IPS-18a (cell line): ENCODE measurements around the gene ACBD6.
"Not testable (repeated sequence)": the region's sequence is repeated elsewhere in the genome, so short reads cannot be mapped to it uniquely, and the experiment has no call there.

Source experiments
- H3K27ac ChIP-seq: one replicate; pipeline ENCODE4 v1.5.1; 2013; ENCODE audit warnings: low read length
- H3K27me3 ChIP-seq: one replicate; pipeline ENCODE4 v1.6.1; 2013; ENCODE audit warnings: mild to moderate bottlenecking, low read length; ENCODE audit not compliant: control insufficient read depth, insufficient read depth
- H3K36me3 ChIP-seq: one replicate; pipeline ENCODE4 v1.6.1; 2013; ENCODE audit warnings: low read depth, low read length; ENCODE audit not compliant: control insufficient read depth
- H3K4me1 ChIP-seq: one replicate; pipeline ENCODE4 v1.6.1; 2013; ENCODE audit warnings: low read depth, low read length; ENCODE audit not compliant: control insufficient read depth
- H3K4me3 ChIP-seq: one replicate; pipeline ENCODE4 v1.5.1; 2013; ENCODE audit warnings: low read length
- H3K9ac ChIP-seq: one replicate; pipeline ENCODE4 v1.6.1; 2013; ENCODE audit warnings: mild to moderate bottlenecking, low read length, moderate library complexity
- H3K9me3 ChIP-seq: one replicate; pipeline ENCODE4 v1.6.1; 2013; ENCODE audit warnings: low read depth, low read length; ENCODE audit not compliant: control insufficient read depth

ACBD6 gene

GRCh38 chr1:180482425-180483275 is 19.7 kb downstream of the ACBD6 start:
- H3K4me3 ChIP-seq = no peak overlapping the region
- no peak overlapping the region for H3K9ac ChIP-seq
- no peaks in the 10 kb centered on the region for H3K9me3 ChIP-seq
- no peaks in the 10 kb centered on the region for H3K27me3 ChIP-seq
- H3K36me3 ChIP-seq = peaks cover 8% of the 10 kb centered on the region
- no peak overlapping the region for H3K27ac ChIP-seq
- peaks cover 20% of the 10 kb centered on the region for H3K4me1 ChIP-seq

GRCh38 chr1:180470031-180470430 is 32.3 kb downstream of the ACBD6 start:
- Histone ChIP-seq H3K9me3 (no peaks in the 10 kb centered on the region), H3K27ac (no peak overlapping the region), H3K36me3 (no peaks in the 10 kb centered on the region), H3K4me3 (no peak overlapping the region), H3K27me3 (no peaks in the 10 kb centered on the region), H3K9ac (no peak overlapping the region), H3K4me1 (no peaks in the 10 kb centered on the region)

GRCh38 chr1:180468311-180468710 is 34.1 kb downstream of the ACBD6 start:
- Histone ChIP-seq H3K4me3 (no peak overlapping the region), H3K9me3 (no peaks in the 10 kb centered on the region), H3K27me3 (no peaks in the 10 kb centered on the region), H3K36me3 (no peaks in the 10 kb centered on the region), H3K27ac (no peak overlapping the region), H3K4me1 (no peaks in the 10 kb centered on the region), H3K9ac (no peak overlapping the region)

- Histone ChIP-seq H3K36me3 (no peaks in the 10 kb centered on the region), H3K4me1 (no peaks in the 10 kb centered on the region)
These were observed 40.3 kb downstream of the ACBD6 start for GRCh38 chr1:180462102-180462501.

GRCh38 chr1:180461682-180462081 is 40.7 kb downstream of the ACBD6 start:
- not testable (repeated sequence) for H3K4me1 ChIP-seq, H3K9me3 ChIP-seq, H3K9ac ChIP-seq, H3K27ac ChIP-seq, H3K36me3 ChIP-seq, H3K4me3 ChIP-seq, H3K27me3 ChIP-seq

More at GRCh38 chr1:180462102-180462501, 40.3 kb downstream of the ACBD6 start:
- no peak overlapping the region for H3K27ac ChIP-seq
- peaks cover 4% of the 10 kb centered on the region for H3K9me3 ChIP-seq
- no peak overlapping the region for H3K9ac ChIP-seq
- H3K27me3 ChIP-seq = no peaks in the 10 kb centered on the region
- H3K4me3 ChIP-seq = no peak overlapping the region

- H3K27me3 ChIP-seq = no peaks in the 10 kb centered on the region
- no peak overlapping the region for H3K9ac ChIP-seq
- no peaks in the 10 kb centered on the region for H3K36me3 ChIP-seq
- H3K27ac ChIP-seq = no peak overlapping the region
- no peaks in the 10 kb centered on the region for H3K4me1 ChIP-seq
- no peak overlapping the region for H3K4me3 ChIP-seq
- peaks cover 4% of the 10 kb centered on the region for H3K9me3 ChIP-seq
These were observed 43.6 kb downstream of the ACBD6 start for GRCh38 chr1:180458807-180459206.

GRCh38 chr1:180456191-180456590 is 46.2 kb downstream of the ACBD6 start:
- no peak overlapping the region for H3K27ac ChIP-seq
- no peak overlapping the region for H3K9ac ChIP-seq
- no peak overlapping the region for H3K4me3 ChIP-seq
- H3K9me3 ChIP-seq = no peaks in the 10 kb centered on the region
- no peaks in the 10 kb centered on the region for H3K27me3 ChIP-seq
- H3K4me1 ChIP-seq = no peaks in the 10 kb centered on the region
- H3K36me3 ChIP-seq = no peaks in the 10 kb centered on the region

- H3K27me3 ChIP-seq = no peaks in the 10 kb centered on the region
- H3K4me1 ChIP-seq = no peaks in the 10 kb centered on the region
- no peaks in the 10 kb centered on the region for H3K9me3 ChIP-seq
- H3K36me3 ChIP-seq = no peaks in the 10 kb centered on the region
- H3K9ac ChIP-seq = no peak overlapping the region
- H3K4me3 ChIP-seq = no peak overlapping the region
- H3K27ac ChIP-seq = no peak overlapping the region
These were observed 50.9 kb downstream of the ACBD6 start for GRCh38 chr1:180451504-180451903.

- Histone ChIP-seq H3K27me3 (no peaks in the 10 kb centered on the region), H3K36me3 (no peaks in the 10 kb centered on the region), H3K4me1 (no peaks in the 10 kb centered on the region), H3K9me3 (peaks cover 2% of the 10 kb centered on the region), H3K27ac (no peak overlapping the region), H3K4me3 (no peak overlapping the region), H3K9ac (no peak overlapping the region)
These were observed 57.9 kb downstream of the ACBD6 start for GRCh38 chr1:180444522-180444921.

- Histone ChIP-seq H3K4me1 (no peaks in the 10 kb centered on the region), H3K27me3 (no peaks in the 10 kb centered on the region), H3K9ac (no peak overlapping the region), H3K27ac (no peak overlapping the region), H3K4me3 (no peak overlapping the region), H3K36me3 (no peaks in the 10 kb centered on the region), H3K9me3 (peaks cover 2% of the 10 kb centered on the region)
These were observed 62.0 kb downstream of the ACBD6 start for GRCh38 chr1:180440335-180440734.

- H3K27ac ChIP-seq = no peak overlapping the region
- H3K27me3 ChIP-seq = no peaks in the 10 kb centered on the region
- no peaks in the 10 kb centered on the region for H3K36me3 ChIP-seq
- no peak overlapping the region for H3K4me3 ChIP-seq
- H3K9me3 ChIP-seq = no peaks in the 10 kb centered on the region
- peaks cover 18% of the 10 kb centered on the region for H3K4me1 ChIP-seq
- no peak overlapping the region for H3K9ac ChIP-seq
These were observed 66.8 kb downstream of the ACBD6 start for GRCh38 chr1:180435566-180435965.

GRCh38 chr1:180433873-180434272 is 68.5 kb downstream of the ACBD6 start:
- H3K36me3 ChIP-seq = no peaks in the 10 kb centered on the region
- no peak overlapping the region for H3K9ac ChIP-seq

More at GRCh38 chr1:180433873-180434272, 68.5 kb downstream of the ACBD6 start:
- Histone ChIP-seq H3K4me3 (no peak overlapping the region), H3K9me3 (no peaks in the 10 kb centered on the region), H3K4me1 (peaks cover 18% of the 10 kb centered on the region), H3K27ac (no peak overlapping the region), H3K27me3 (no peaks in the 10 kb centered on the region)
